Ascending aorta (tissue), 2 donors: ENCODE results near the gene BMP2K. TPM values are rescaled to one million over a fixed set of nuclear protein-coding genes. Genes with fewer than 3 reads are reported as not detected.
"Not testable (repeated sequence)": the region's sequence is repeated elsewhere in the genome, so short reads cannot be mapped to it uniquely, and the experiment has no call there.

Experiments
- DNase-seq, 2 donors: peaks; one replicate each; pipeline ENCODE4 v3.0.0-alpha.2; 2019; ENCODE audit warnings: low spot score in 2 of 2
- H3K27ac ChIP-seq, 2 donors: fragments of 200-600 bp; sonication (generic); one replicate each; pipeline ENCODE4 v1.5.1; 2016 to 2017; ENCODE audit warnings: mild to moderate bottlenecking in 1 of 2
- H3K27me3 ChIP-seq: fragments of 200-600 bp; sonication (generic); one replicate; pipeline ENCODE4 v1.5.1; 2017
- H3K36me3 ChIP-seq, 2 donors: fragments of 200-600 bp; sonication (generic); one replicate each; pipeline ENCODE4 v1.5.1; 2016
- H3K4me1 ChIP-seq, 2 donors: fragments of 200-600 bp; sonication (generic); one replicate each; pipeline ENCODE4 v1.5.1; 2016 to 2017; ENCODE audit warnings: mild to moderate bottlenecking in 1 of 2
- H3K4me3 ChIP-seq, 2 donors: fragments of 200-600 bp; sonication (generic); one replicate each; pipeline ENCODE4 v1.5.1; 2016 to 2017; ENCODE audit warnings: mild to moderate bottlenecking in 1 of 2
- H3K9me3 ChIP-seq, 2 donors: fragments of 200-600 bp; sonication (generic); one replicate each; pipeline ENCODE4 v1.5.1; 2016
- CTCF ChIP-seq, 3 experiments: fragments of 200-600 bp in 2 of 3; fragments of 450-650 bp in 1 of 3; sonication (generic) in 2 of 3; IDR thresholded peaks; one replicate each; pipeline ENCODE4 v1.5.1; 2016 to 2019; ENCODE audit warnings: antibody characterized with exemption in 3 of 3, mild to moderate bottlenecking in 1 of 3, moderate library complexity in 1 of 3
- intact Hi-C: fragments of 100-400 bp; cut with DNase I; formaldehyde crosslinking; loops from one replicate; pipeline ENCODE4 v1.15.1; 2023
- total RNA-seq: library from RNA; depleted of rRNA; stranded (reverse); fragments of >200 nt; gene quantifications from one replicate; pipeline ENCODE4 v1.1.0, GENCODE V29; 2016

BMP2K gene
- total RNA-seq, 1 donor from 2014 or later = 16.6 TPM

- Histone ChIP-seq H3K27ac (no peak overlapping the region), H3K4me1 (no peaks in the 10 kb centered on the region)
Measured at GRCh38 chr4:78907638-78908037, 131.5 kb downstream of the BMP2K start.

GRCh38 chr4:78908974-78909373 is 132.8 kb downstream of the BMP2K start:
- H3K4me3 ChIP-seq, H3K4me1 ChIP-seq, H3K9me3 ChIP-seq, H3K36me3 ChIP-seq, intact Hi-C loops, DNase-seq, H3K27ac ChIP-seq, H3K27me3 ChIP-seq: not testable (repeated sequence)

More at GRCh38 chr4:78907638-78908037, 131.5 kb downstream of the BMP2K start:
- no peak overlapping the region for H3K4me3 ChIP-seq
- H3K27me3 ChIP-seq = no peaks in the 10 kb centered on the region
- peaks cover 4 to 9% of the 10 kb centered on the region in 2 donors for H3K36me3 ChIP-seq
- DNase-seq = no peak
- no peaks in the 10 kb centered on the region for H3K9me3 ChIP-seq
- intact Hi-C loops = no loop called here
- TF ChIP-seq CTCF (IDR thresholded peaks at IDR 0.05) = no peak

GRCh38 chr4:78910612-78911011 is 134.5 kb downstream of the BMP2K start:
- no peaks in the 10 kb centered on the region for H3K9me3 ChIP-seq
- TF ChIP-seq CTCF (IDR thresholded peaks at IDR 0.05) = no peak
- no peak overlapping the region for H3K4me3 ChIP-seq
- H3K27ac ChIP-seq = no peak overlapping the region
- peaks cover 4 to 9% of the 10 kb centered on the region in 2 donors for H3K36me3 ChIP-seq
- intact Hi-C loops = no loop called here
- no peaks in the 10 kb centered on the region for H3K27me3 ChIP-seq
- DNase-seq = no peak
- H3K4me1 ChIP-seq = no peaks in the 10 kb centered on the region

GRCh38 chr4:78922207-78922606 is 146.1 kb downstream of the BMP2K start:
- intact Hi-C loops = no loop called here
- H3K9me3 ChIP-seq = no peaks in the 10 kb centered on the region

GRCh38 chr4:78923464-78924312 is 147.5 kb downstream of the BMP2K start:
- DNase-seq = no peak
- no peak for TF ChIP-seq CTCF (IDR thresholded peaks at IDR 0.05)
- Histone ChIP-seq H3K9me3 (no peaks in the 10 kb centered on the region), H3K27me3 (no peaks in the 10 kb centered on the region), H3K4me1 (no peaks in the 10 kb centered on the region), H3K36me3 (peaks cover 0 to 34% of the 10 kb centered on the region in 2 donors), H3K4me3 (no peak overlapping the region), H3K27ac (no peak overlapping the region)
- intact Hi-C loops = no loop called here

More at GRCh38 chr4:78922207-78922606, 146.1 kb downstream of the BMP2K start:
- H3K4me3 ChIP-seq = no peak overlapping the region
- no peak overlapping the region for H3K27ac ChIP-seq
- no peaks in the 10 kb centered on the region for H3K27me3 ChIP-seq
- TF ChIP-seq CTCF (IDR thresholded peaks at IDR 0.05) = no peak
- peaks cover 0 to 23% of the 10 kb centered on the region in 2 donors for H3K36me3 ChIP-seq
- H3K4me1 ChIP-seq = no peaks in the 10 kb centered on the region
- no peak for DNase-seq

- peaks cover 7 to 50% of the 10 kb centered on the region in 2 donors for H3K36me3 ChIP-seq
- no peak overlapping the region for H3K27ac ChIP-seq
- H3K4me3 ChIP-seq = no peak overlapping the region
- intact Hi-C loops = no loop called here
- no peak for TF ChIP-seq CTCF (IDR thresholded peaks at IDR 0.05)
- H3K9me3 ChIP-seq = no peaks in the 10 kb centered on the region
- no peak for DNase-seq
- H3K27me3 ChIP-seq = no peaks in the 10 kb centered on the region
- H3K4me1 ChIP-seq = no peaks in the 10 kb centered on the region
Measured at GRCh38 chr4:78926826-78927225, 150.7 kb downstream of the BMP2K start.
